Measurements from ENCODE around the gene GPC6.

DNA sequence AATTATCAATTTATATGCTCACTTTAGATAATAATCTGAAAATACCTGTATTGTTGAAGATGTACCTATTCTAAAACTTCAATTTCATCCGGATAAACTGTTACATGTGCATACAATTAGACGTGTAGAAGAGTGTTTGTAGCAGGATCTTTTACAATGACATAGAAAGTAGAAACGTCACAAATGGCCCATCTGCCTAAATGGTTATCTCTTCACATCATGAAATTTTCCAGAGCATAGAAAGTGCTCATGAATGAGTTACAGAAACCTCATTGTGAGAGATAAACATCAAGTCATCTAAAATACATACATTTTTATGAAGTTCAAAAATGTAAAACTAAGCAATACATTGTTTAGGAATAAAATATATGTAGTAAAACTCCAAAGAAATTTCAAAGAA is 607.4 kb downstream of the GPC6 start:
- TF ChIP-seq, protein P1, sequence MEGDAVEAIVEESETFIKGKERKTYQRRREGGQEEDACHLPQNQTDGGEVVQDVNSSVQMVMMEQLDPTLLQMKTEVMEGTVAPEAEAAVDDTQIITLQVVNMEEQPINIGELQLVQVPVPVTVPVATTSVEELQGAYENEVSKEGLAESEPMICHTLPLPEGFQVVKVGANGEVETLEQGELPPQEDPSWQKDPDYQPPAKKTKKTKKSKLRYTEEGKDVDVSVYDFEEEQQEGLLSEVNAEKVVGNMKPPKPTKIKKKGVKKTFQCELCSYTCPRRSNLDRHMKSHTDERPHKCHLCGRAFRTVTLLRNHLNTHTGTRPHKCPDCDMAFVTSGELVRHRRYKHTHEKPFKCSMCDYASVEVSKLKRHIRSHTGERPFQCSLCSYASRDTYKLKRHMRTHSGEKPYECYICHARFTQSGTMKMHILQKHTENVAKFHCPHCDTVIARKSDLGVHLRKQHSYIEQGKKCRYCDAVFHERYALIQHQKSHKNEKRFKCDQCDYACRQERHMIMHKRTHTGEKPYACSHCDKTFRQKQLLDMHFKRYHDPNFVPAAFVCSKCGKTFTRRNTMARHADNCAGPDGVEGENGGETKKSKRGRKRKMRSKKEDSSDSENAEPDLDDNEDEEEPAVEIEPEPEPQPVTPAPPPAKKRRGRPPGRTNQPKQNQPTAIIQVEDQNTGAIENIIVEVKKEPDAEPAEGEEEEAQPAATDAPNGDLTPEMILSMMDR (IDR thresholded peaks at IDR 0.05; ENCODE audit: low read depth, low read length, missing input control), result no peak
- TF ChIP-seq, protein P2, sequence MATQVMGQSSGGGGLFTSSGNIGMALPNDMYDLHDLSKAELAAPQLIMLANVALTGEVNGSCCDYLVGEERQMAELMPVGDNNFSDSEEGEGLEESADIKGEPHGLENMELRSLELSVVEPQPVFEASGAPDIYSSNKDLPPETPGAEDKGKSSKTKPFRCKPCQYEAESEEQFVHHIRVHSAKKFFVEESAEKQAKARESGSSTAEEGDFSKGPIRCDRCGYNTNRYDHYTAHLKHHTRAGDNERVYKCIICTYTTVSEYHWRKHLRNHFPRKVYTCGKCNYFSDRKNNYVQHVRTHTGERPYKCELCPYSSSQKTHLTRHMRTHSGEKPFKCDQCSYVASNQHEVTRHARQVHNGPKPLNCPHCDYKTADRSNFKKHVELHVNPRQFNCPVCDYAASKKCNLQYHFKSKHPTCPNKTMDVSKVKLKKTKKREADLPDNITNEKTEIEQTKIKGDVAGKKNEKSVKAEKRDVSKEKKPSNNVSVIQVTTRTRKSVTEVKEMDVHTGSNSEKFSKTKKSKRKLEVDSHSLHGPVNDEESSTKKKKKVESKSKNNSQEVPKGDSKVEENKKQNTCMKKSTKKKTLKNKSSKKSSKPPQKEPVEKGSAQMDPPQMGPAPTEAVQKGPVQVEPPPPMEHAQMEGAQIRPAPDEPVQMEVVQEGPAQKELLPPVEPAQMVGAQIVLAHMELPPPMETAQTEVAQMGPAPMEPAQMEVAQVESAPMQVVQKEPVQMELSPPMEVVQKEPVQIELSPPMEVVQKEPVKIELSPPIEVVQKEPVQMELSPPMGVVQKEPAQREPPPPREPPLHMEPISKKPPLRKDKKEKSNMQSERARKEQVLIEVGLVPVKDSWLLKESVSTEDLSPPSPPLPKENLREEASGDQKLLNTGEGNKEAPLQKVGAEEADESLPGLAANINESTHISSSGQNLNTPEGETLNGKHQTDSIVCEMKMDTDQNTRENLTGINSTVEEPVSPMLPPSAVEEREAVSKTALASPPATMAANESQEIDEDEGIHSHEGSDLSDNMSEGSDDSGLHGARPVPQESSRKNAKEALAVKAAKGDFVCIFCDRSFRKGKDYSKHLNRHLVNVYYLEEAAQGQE (IDR thresholded peaks at IDR 0.05), result no peak
- TF ChIP-seq, protein P3, sequence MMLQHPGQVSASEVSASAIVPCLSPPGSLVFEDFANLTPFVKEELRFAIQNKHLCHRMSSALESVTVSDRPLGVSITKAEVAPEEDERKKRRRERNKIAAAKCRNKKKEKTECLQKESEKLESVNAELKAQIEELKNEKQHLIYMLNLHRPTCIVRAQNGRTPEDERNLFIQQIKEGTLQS (IDR thresholded peaks at IDR 0.05), result no peak
- TF ChIP-seq NR2F2 (IDR thresholded peaks at IDR 0.05), result no peak
- no peak for TF ChIP-seq FOXA1 (IDR thresholded peaks at IDR 0.05)
- TF ChIP-seq JUND (IDR thresholded peaks at IDR 0.05), result no peak
- TF ChIP-seq, protein P4, sequence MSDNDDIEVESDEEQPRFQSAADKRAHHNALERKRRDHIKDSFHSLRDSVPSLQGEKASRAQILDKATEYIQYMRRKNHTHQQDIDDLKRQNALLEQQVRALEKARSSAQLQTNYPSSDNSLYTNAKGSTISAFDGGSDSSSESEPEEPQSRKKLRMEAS (IDR thresholded peaks at IDR 0.05), result no peak
- TF ChIP-seq HNF4A (conservative IDR thresholded peaks at IDR 0.05), result no peak

Data from liver (tissue), 3 donors.